ENCODE data around the gene IL36A. TPM values are rescaled to one million over a fixed set of nuclear protein-coding genes. Genes with fewer than 3 reads are reported as not detected.

The IL36A gene
- total RNA-seq, 1 experiment from 2014 or later: not detected

DNA sequence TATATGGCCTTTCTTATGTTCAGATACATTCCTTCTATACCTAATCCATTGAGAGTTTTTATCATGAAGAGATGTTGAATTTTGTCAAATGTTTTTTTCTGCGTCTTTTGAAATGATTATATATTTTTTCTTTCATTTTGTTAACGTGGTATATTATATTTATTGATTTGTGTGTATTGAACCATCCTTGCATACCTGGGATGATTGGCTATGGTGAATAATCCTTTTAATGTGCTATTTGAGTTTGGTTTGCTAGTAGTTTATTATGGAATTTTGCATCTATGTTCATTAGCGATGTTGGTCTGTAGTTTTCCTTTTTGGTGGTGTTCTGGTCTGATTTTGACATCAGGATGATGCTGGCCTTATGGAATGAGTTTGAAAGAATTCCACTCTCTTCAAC, 15.6 kb upstream of the IL36A start:
- Histone ChIP-seq H3K79me2 (ENCODE audit: low read length) (no peaks in the 10 kb centered on the region), H2AFZ (ENCODE audit: low read length) (no peak overlapping the region), H3K4me3 (ENCODE audit: low read length) (no peak overlapping the region), H3K9me2 (replicated peaks; ENCODE audit: low read length) (0 out of 2 replicates have a peak, but pooled peaks cover 3% of the 10 kb centered on the region), H3K27me3 (ENCODE audit: low read length) (no peaks in the 10 kb centered on the region), H3K9me3 (ENCODE audit: low read length) (peaks cover 10% of the 10 kb centered on the region; the same call in 1 of the 2 replicates), H3K4me2 (ENCODE audit: low read length) (no peak overlapping the region), H3K9ac (ENCODE audit: low read length) (no peak overlapping the region), H3K36me3 (ENCODE audit: low read depth, low read length) (no peaks in the 10 kb centered on the region), H3K4me1 (ENCODE audit: insufficient read depth, low read length) (no peaks in the 10 kb centered on the region), H3K27ac (ENCODE audit: low read length) (no peak overlapping the region), H3F3A (ENCODE audit: low read length, unreplicated experiment) (no peaks in the 10 kb centered on the region), H4K20me1 (ENCODE audit: low read length) (no peaks in the 10 kb centered on the region)
- TF ChIP-seq, protein P1, sequence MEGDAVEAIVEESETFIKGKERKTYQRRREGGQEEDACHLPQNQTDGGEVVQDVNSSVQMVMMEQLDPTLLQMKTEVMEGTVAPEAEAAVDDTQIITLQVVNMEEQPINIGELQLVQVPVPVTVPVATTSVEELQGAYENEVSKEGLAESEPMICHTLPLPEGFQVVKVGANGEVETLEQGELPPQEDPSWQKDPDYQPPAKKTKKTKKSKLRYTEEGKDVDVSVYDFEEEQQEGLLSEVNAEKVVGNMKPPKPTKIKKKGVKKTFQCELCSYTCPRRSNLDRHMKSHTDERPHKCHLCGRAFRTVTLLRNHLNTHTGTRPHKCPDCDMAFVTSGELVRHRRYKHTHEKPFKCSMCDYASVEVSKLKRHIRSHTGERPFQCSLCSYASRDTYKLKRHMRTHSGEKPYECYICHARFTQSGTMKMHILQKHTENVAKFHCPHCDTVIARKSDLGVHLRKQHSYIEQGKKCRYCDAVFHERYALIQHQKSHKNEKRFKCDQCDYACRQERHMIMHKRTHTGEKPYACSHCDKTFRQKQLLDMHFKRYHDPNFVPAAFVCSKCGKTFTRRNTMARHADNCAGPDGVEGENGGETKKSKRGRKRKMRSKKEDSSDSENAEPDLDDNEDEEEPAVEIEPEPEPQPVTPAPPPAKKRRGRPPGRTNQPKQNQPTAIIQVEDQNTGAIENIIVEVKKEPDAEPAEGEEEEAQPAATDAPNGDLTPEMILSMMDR (conservative IDR thresholded peaks at IDR 0.05; ENCODE audit: low read depth, low read length): no peak
- TF ChIP-seq EZH2phosphoT487 (IDR thresholded peaks at IDR 0.05; ENCODE audit: borderline replicate concordance, low read length) (no peak), EZH2 (IDR thresholded peaks at IDR 0.05; ENCODE audit: low read length, unreplicated experiment) (no peak)
- POLR2A ChIA-PET (ENCODE audit: unreplicated experiment): no interaction called here
- CTCF ChIA-PET: no interaction called here
- BruUV-seq (replicated peaks): no TSS peak
- intact Hi-C loops (cut with micrococcal nuclease): no loop called here
- no peak for ATAC-seq
- DNase-seq: no peak

DNA sequence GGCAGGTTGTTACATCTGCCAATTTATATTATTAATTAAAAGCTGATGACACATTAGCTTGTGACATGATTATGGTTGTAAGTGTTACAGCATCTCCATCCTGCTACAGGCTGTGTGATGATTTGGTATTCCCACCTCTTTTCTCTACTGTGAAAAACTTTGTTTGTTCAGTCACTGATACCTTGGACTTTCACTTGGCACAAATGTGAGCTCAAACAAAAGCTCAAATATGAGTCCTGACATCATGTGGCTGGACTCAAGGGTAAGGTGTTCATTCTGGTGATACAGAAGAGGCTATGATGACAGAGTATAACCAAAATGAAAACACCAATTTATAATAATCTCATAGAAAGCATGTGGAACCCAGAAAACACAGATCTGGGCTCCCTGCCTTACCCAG, 11.4 kb upstream of the IL36A start:
- no peak for ATAC-seq
- Histone ChIP-seq H3K9me3 (ENCODE audit: low read length) (peaks cover 10% of the 10 kb centered on the region; the same call in 1 of the 2 replicates), H3K27me3 (ENCODE audit: low read length) (no peaks in the 10 kb centered on the region), H3F3A (ENCODE audit: low read length, unreplicated experiment) (no peaks in the 10 kb centered on the region), H3K4me3 (ENCODE audit: low read length) (no peak overlapping the region), H3K9ac (ENCODE audit: low read length) (no peak overlapping the region), H4K20me1 (ENCODE audit: low read length) (no peaks in the 10 kb centered on the region), H3K9me2 (replicated peaks; ENCODE audit: low read length) (0 out of 2 replicates have a peak, but pooled peaks cover 3% of the 10 kb centered on the region), H3K4me1 (ENCODE audit: insufficient read depth, low read length) (no peaks in the 10 kb centered on the region), H3K27ac (ENCODE audit: low read length) (no peak overlapping the region), H2AFZ (ENCODE audit: low read length) (no peak overlapping the region), H3K4me2 (ENCODE audit: low read length) (no peak overlapping the region), H3K79me2 (ENCODE audit: low read length) (no peaks in the 10 kb centered on the region), H3K36me3 (ENCODE audit: low read depth, low read length) (no peaks in the 10 kb centered on the region)
- intact Hi-C loops (cut with micrococcal nuclease): no loop called here
- ChIA-PET POLR2A (ENCODE audit: unreplicated experiment) (no interaction called here), CTCF (no interaction called here)
- TF ChIP-seq, protein P1 (conservative IDR thresholded peaks at IDR 0.05; ENCODE audit: low read depth, low read length): no peak
- no peak for TF ChIP-seq EZH2phosphoT487 (IDR thresholded peaks at IDR 0.05; ENCODE audit: borderline replicate concordance, low read length)
- TF ChIP-seq EZH2 (IDR thresholded peaks at IDR 0.05; ENCODE audit: low read length, unreplicated experiment): no peak
- no TSS peak for BruUV-seq (replicated peaks)
- DNase-seq: no peak

DNA sequence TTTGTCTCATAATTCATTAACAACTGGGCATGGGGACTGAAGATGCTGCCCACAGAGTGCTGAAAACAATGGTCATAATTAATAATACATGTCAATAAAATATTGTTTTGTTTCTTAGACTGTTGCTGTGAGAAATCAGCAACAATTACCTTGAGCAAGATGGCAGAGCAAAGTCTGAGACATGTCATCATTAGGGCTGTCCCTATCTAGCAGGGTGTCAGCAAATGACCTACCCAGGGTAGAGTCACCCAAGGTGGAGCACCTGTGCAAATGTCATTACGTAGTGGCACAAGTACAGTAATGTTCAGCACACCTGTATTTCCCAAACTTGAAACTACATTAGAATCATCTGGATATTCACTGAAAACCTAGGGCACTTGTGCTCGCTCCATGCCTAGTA, 10.6 kb upstream of the IL36A start:
- ATAC-seq (no peak), DNase-seq (no peak)
- no peak overlapping the region for H3K27ac ChIP-seq (ENCODE audit: low read length)
- no peaks in the 10 kb centered on the region for H3K4me1 ChIP-seq (ENCODE audit: insufficient read depth, low read length)
- H3K4me3 ChIP-seq (ENCODE audit: low read length): no peak overlapping the region
- ChIA-PET POLR2A (ENCODE audit: unreplicated experiment) (no interaction called here), CTCF (no interaction called here)
- H3F3A ChIP-seq (ENCODE audit: low read length, unreplicated experiment): no peaks in the 10 kb centered on the region
- no peaks in the 10 kb centered on the region for H3K36me3 ChIP-seq (ENCODE audit: low read depth, low read length)
- TF ChIP-seq EZH2 (IDR thresholded peaks at IDR 0.05; ENCODE audit: low read length, unreplicated experiment) (no peak), EZH2phosphoT487 (IDR thresholded peaks at IDR 0.05; ENCODE audit: borderline replicate concordance, low read length) (no peak)
- TF ChIP-seq, protein P1 (conservative IDR thresholded peaks at IDR 0.05; ENCODE audit: low read depth, low read length): no peak
- no peak overlapping the region for H2AFZ ChIP-seq (ENCODE audit: low read length)
- H3K9me3 ChIP-seq (ENCODE audit: low read length): peaks cover 12% of the 10 kb centered on the region; the same call in 1 of the 2 replicates
- H3K27me3 ChIP-seq (ENCODE audit: low read length): no peaks in the 10 kb centered on the region
- no peak overlapping the region for H3K9ac ChIP-seq (ENCODE audit: low read length)
- H3K4me2 ChIP-seq (ENCODE audit: low read length): no peak overlapping the region
- intact Hi-C loops (cut with micrococcal nuclease): no loop called here
- H3K79me2 ChIP-seq (ENCODE audit: low read length): no peaks in the 10 kb centered on the region
- no peaks in the 10 kb centered on the region for H4K20me1 ChIP-seq (ENCODE audit: low read length)
- BruUV-seq (replicated peaks): no TSS peak
- H3K9me2 ChIP-seq (replicated peaks; ENCODE audit: low read length): 0 out of 2 replicates have a peak, but pooled peaks cover 3% of the 10 kb centered on the region

Data from PC-3 (cell line).